Ovary (tissue), 9 donors: ENCODE results near the gene SRSF3. TPM values are rescaled to one million over a fixed set of nuclear protein-coding genes. Genes with fewer than 3 reads are reported as not detected.

Source experiments
- DNase-seq, 5 donors: peaks; one replicate each; pipeline ENCODE4 v3.0.0-alpha.2; 2019 to 2020
- H3K27ac ChIP-seq, 2 donors: fragments of 200-600 bp; one replicate each; pipeline versions ENCODE4 v1.5.1 to v1.8.0; 2019 to 2022
- H3K27me3 ChIP-seq: fragments of 200-600 bp; one replicate; pipeline ENCODE4 v1.8.0; 2022
- H3K36me3 ChIP-seq: fragments of 200-600 bp; sonication (generic); one replicate; pipeline ENCODE4 v1.5.1; 2019
- H3K4me1 ChIP-seq: one replicate; pipeline ENCODE4 v1.8.1; 2013; ENCODE audit warnings: mild to moderate bottlenecking, moderate library complexity; ENCODE audit not compliant: insufficient read depth
- H3K4me3 ChIP-seq: fragments of 200-600 bp; sonication (generic); one replicate; pipeline ENCODE4 v1.5.1; 2017
- H3K9me3 ChIP-seq, 2 donors: fragments of 200-600 bp in 1 of 2; sonication (generic) in 1 of 2; one replicate each; pipeline versions ENCODE4 v1.5.1 to v1.8.1; 2013 to 2019; ENCODE audit warnings: mild to moderate bottlenecking in 1 of 2, moderate library complexity in 1 of 2
- EP300 ChIP-seq: sonication (generic); formaldehyde crosslinking; IDR thresholded peaks from one replicate; pipeline ENCODE4 v1.6.1; 2017; ENCODE audit warnings: antibody characterized with exemption
- POLR2A ChIP-seq: fragments of 450-650 bp; IDR thresholded peaks from one replicate; pipeline ENCODE4 v1.6.1; 2017; ENCODE audit warnings: antibody characterized with exemption, mild to moderate bottlenecking, moderate library complexity
- WGBS, 3 donors: extraction: QIAGEN DNeasy Blood & Tissue Kit in 1 of 3; methylation state at CpG; one replicate each; pipeline versions ENCODE4 v1.1.5 to v1.1.7; 2013 to 2017; 5-methylcytosine and 5-hydroxymethylcytosine counted together
- intact Hi-C, 4 donors: fragments of 100-400 bp; cut with DNase I; formaldehyde crosslinking; loops; one replicate each; pipeline versions ENCODE4 v1.11.0 to v1.15.1; 2022 to 2023
- polyA plus RNA-seq, 2 donors: library from polyadenylated mRNA; stranded (reverse); fragments of 200-250 nt in 1 of 2; fragments of 350-450 nt in 1 of 2; fragmentation: Illumina TruSeq in 1 of 2; extraction: RNeasy Lipid Tissue Mini Kit (QIAGEN cat#74804) in 1 of 2; gene quantifications; one replicate each; pipeline ENCODE4 v1.2.3, GENCODE V29; 2013 to 2014
- total RNA-seq, 7 donors: library from RNA; depleted of rRNA in 2 of 7; stranded (reverse); fragments of >200 nt in 2 of 7; fragmentation: NEBNext Ultra II Directional in 3 of 7; extraction: Animal tissue kit (Norgen Biotek cat#: 25700) in 3 of 7; gene quantifications; one replicate each; pipeline versions ENCODE4 v1.1.0 to v1.2.4, GENCODE V29; 2016 to 2023
- TF ChIP-seq, protein P1 (sequence below), 3 donors: fragments of 450-650 bp in 2 of 3; fragments of 200-600 bp in 1 of 3; IDR thresholded peaks; one replicate each; pipeline versions ENCODE4 v1.5.1 to v1.8.0; 2016 to 2022; ENCODE audit warnings: antibody characterized with exemption in 3 of 3, mild to moderate bottlenecking in 1 of 3
- donor health status: DM: no; HTN: no; CAD: no; lungs with moderate emphysema.
- donor health status: DM: no; HTN: no; CAD: no.
- donor health status: Bipolar disorder and iron deficiency.
- donor health status: DM: yes; HTN: yes; CAD: no.
- donor health status: DM: no; HTN: no; CAD: no.
- donor health status: DM: yes; HTN: yes; CAD: no.

The SRSF3 gene
- total and polyA plus RNA-seq, 9 donors = 146 to 345 (median 279) TPM

DNA sequence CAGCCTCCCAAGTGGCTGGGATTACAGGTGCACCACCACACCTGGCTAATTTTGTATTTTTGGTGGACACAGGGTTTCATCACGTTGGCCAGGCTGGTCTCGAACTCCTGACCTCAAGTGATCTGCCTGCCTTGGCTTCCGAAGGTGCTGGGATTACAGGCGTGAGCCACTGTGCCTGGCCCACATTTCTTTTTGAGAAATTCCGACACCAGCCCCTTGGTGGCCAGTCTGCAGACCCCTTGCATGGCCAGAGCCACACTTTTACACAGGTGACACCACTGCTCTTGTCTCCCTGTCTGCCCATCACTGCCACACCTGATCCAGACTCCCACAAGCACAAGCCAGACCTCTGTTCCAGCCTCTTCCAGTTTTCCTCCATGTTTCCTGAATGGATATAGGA lies 33.0 kb downstream of the SRSF3 start:
- intact Hi-C loops = loop anchor here in 1 of 4 donors (2.0 to 10.0 kb wide), 3 partner anchors 52 to 218 kb away; partner anchors contain the start of gene CDKN1A
- Histone ChIP-seq H3K4me3 (no peak overlapping the region), H3K27me3 (no peaks in the 10 kb centered on the region), H3K4me1 (peaks cover 23% of the 10 kb centered on the region), H3K27ac (peak overlapping the region; percentile 51 to 66), H3K36me3 (no peaks in the 10 kb centered on the region), H3K9me3 (no peaks in the 10 kb centered on the region)
- WGBS, 3 donors = 92 to 94% (median 93%) methylated on average over 5 of the region's 5 CpGs
- no peak for TF ChIP-seq EP300
- TF ChIP-seq, protein P1, sequence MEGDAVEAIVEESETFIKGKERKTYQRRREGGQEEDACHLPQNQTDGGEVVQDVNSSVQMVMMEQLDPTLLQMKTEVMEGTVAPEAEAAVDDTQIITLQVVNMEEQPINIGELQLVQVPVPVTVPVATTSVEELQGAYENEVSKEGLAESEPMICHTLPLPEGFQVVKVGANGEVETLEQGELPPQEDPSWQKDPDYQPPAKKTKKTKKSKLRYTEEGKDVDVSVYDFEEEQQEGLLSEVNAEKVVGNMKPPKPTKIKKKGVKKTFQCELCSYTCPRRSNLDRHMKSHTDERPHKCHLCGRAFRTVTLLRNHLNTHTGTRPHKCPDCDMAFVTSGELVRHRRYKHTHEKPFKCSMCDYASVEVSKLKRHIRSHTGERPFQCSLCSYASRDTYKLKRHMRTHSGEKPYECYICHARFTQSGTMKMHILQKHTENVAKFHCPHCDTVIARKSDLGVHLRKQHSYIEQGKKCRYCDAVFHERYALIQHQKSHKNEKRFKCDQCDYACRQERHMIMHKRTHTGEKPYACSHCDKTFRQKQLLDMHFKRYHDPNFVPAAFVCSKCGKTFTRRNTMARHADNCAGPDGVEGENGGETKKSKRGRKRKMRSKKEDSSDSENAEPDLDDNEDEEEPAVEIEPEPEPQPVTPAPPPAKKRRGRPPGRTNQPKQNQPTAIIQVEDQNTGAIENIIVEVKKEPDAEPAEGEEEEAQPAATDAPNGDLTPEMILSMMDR (IDR thresholded peaks at IDR 0.05) = no peak
- no peak for TF ChIP-seq POLR2A
- DNase-seq = peak in 1 of 5 donors; percentile 31

DNA sequence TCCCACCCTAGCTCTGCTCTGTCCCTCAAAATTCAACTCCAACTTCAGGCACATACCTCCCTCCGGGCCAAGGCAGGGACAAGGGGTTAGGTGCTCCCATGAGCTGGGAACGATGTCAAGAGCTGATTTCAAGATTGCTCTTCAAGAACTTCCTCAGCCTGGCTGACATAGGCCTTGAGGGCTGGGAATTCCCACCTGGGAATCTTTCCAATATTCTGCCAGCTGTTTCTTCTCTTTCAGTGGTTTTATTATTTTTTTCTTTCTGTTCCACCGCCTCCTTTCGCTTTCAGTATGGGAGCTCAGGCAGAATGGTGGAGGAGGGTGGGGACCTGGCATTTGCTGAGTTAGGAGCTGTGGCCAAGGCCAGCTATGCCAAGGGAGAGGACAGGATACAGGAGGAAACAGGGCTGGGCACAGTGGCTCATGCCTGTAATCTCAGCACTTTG lies 33.7 kb downstream of the SRSF3 start:
- Histone ChIP-seq H3K9me3 (no peaks in the 10 kb centered on the region), H3K4me3 (no peak overlapping the region), H3K27me3 (no peaks in the 10 kb centered on the region), H3K36me3 (no peaks in the 10 kb centered on the region), H3K4me1 (peaks cover 23% of the 10 kb centered on the region), H3K27ac (peak overlapping the region; percentile 66 to 80)
- peak; percentile 71 to 79 (median 72) for DNase-seq
- WGBS, 3 donors = 5 to 6% (median 5%) methylated on average over 4 of the region's 4 CpGs
- intact Hi-C loops = loop anchor here in 1 of 4 donors (2.0 to 10.0 kb wide), 3 partner anchors 51 to 217 kb away; partner anchors contain the start of gene CDKN1A
- TF ChIP-seq POLR2A (no peak), EP300 (no peak)
- TF ChIP-seq, protein P1 (IDR thresholded peaks at IDR 0.05) = peak in 1 of 3 donors; percentile 14

DNA sequence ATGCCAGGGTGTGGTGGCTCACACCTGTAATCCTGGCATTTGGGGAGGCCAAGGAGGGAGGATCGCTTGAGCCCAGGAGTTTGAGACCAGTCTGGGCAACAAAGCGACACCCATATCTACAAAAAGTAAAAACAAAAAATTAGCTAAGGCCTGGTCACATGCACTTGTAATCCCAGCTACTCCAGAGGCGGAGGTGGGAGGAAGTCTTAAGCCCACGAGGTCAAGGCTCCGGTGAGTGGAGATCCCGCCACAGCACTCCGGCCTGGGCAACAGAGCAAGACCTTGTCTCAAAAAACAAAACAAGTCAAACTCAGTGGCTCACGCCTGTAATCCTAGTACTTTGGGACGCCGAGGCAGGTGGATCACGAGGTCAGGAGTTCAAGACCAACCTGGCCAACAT lies 35.6 kb downstream of the SRSF3 start:
- 71 to 73% (median 73%) methylated on average over 11 of the region's 11 CpGs for WGBS, 3 donors
- Histone ChIP-seq H3K4me3 (no peak overlapping the region), H3K27me3 (no peaks in the 10 kb centered on the region), H3K36me3 (no peaks in the 10 kb centered on the region), H3K27ac (peak overlapping the region; percentile 30 to 59), H3K9me3 (no peaks in the 10 kb centered on the region), H3K4me1 (peaks cover 25% of the 10 kb centered on the region)
- DNase-seq = no peak
- no peak for TF ChIP-seq POLR2A
- TF ChIP-seq, protein P1 (IDR thresholded peaks at IDR 0.05) = no peak
- no peak for TF ChIP-seq EP300
- intact Hi-C loops = loop anchor here in 1 of 4 donors (10.0 kb wide), 2 partner anchors 125 to 215 kb away; no protein-coding TSS in a partner anchor

DNA sequence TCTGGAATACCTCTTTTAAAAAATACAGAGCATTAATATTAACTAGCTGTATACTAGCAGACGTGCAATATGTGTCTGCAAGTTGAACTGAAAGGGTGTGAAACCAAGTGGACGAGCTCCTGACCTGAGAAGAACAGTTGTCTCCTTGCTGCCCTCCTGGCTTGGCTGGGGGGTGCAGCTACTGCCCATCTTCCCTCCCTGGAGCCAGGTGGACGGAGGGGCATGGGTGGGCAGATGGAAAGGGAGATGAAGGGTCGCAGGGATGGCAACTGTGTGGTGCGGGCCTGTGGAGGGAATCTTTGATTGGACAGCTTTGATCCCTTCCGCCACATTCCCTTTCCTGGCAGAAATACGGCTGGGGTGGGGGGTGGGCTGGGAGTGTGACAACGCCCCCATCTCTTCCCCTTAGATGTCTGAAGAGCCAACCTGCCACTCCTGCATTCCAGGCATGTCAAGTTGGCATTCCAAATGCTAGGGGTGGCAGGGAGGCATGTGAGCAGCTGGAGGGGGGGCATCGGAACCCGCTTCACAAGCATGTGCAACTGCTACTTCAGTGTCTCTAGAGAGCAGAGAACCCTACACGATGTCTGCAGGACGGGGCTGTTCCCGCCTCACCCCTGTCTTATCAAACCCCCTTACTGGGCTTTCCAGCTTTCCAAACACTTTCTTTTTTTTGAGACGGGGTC lies 37.3 kb downstream of the SRSF3 start:
- peaks cover 24% of the 10 kb centered on the region for H3K4me1 ChIP-seq
- TF ChIP-seq POLR2A (no peak), EP300 (no peak)
- TF ChIP-seq, protein P1 (IDR thresholded peaks at IDR 0.05) = no peak
- H3K27ac ChIP-seq = no peak overlapping the region
- DNase-seq = no peak
- no peaks in the 10 kb centered on the region for H3K36me3 ChIP-seq
- H3K4me3 ChIP-seq = no peak overlapping the region
- intact Hi-C loops = no loop called here
- no peaks in the 10 kb centered on the region for H3K9me3 ChIP-seq
- 82 to 87% (median 82%) methylated on average over 14 of the region's 14 CpGs for WGBS, 3 donors
- H3K27me3 ChIP-seq = no peaks in the 10 kb centered on the region
